ENCODE data around the gene LYL1. TPM values are rescaled to one million over a fixed set of nuclear protein-coding genes. Genes with fewer than 3 reads are reported as not detected.
A peak's percentile ranks its signal among the peaks of the same experiment; 100 is the strongest.

Gene LYL1
- polyA plus RNA-seq, 3 donors, result 3.2 to 5.5 (median 3.5) TPM

- DNase-seq (ENCODE audit: low read depth in 3 of 3, low spot score in 2 of 3), result no peak
These were observed 24.3 kb downstream of the LYL1 start for GRCh38 chr19:13078381-13078780.

GRCh38 chr19:13077240-13077639, 25.4 kb downstream of the LYL1 start:
- DNase-seq (ENCODE audit: low read depth in 3 of 3, low spot score in 2 of 3), result no peak

- DNase-seq (ENCODE audit: low read depth in 3 of 3, low spot score in 2 of 3), result no peak
These were observed 25.9 kb downstream of the LYL1 start for GRCh38 chr19:13076787-13077186.

GRCh38 chr19:13076320-13076719, 26.3 kb downstream of the LYL1 start:
- DNase-seq (ENCODE audit: low read depth in 3 of 3, low spot score in 2 of 3), result no peak

- DNase-seq (ENCODE audit: low read depth in 3 of 3, low spot score in 2 of 3), result no peak
These were observed 28.3 kb downstream of the LYL1 start for GRCh38 chr19:13074378-13074777.

- no peak for DNase-seq (ENCODE audit: low read depth in 3 of 3, low spot score in 2 of 3)
These were observed 29.4 kb downstream of the LYL1 start for GRCh38 chr19:13073263-13073662.

GRCh38 chr19:13072188-13072908, 30.3 kb downstream of the LYL1 start:
- no peak for DNase-seq (ENCODE audit: low read depth in 3 of 3, low spot score in 2 of 3)

- no peak for DNase-seq (ENCODE audit: low read depth in 3 of 3, low spot score in 2 of 3)
These were observed 31.0 kb downstream of the LYL1 start for GRCh38 chr19:13071444-13072187.

- no peak for DNase-seq (ENCODE audit: low read depth in 3 of 3, low spot score in 2 of 3)
These were observed 32.1 kb downstream of the LYL1 start for GRCh38 chr19:13070425-13071140.

- DNase-seq (ENCODE audit: low read depth in 3 of 3, low spot score in 2 of 3), result no peak
These were observed 33.0 kb downstream of the LYL1 start for GRCh38 chr19:13069415-13070359.

GRCh38 chr19:13068085-13068846, 34.4 kb downstream of the LYL1 start:
- no peak for DNase-seq (ENCODE audit: low read depth in 3 of 3, low spot score in 2 of 3)

- DNase-seq (ENCODE audit: low read depth in 3 of 3, low spot score in 2 of 3), result no peak
These were observed 35.5 kb downstream of the LYL1 start for GRCh38 chr19:13066933-13067807.

- DNase-seq (ENCODE audit: low read depth in 3 of 3, low spot score in 2 of 3), result no peak
These were observed 36.4 kb downstream of the LYL1 start for GRCh38 chr19:13066226-13066625.

GRCh38 chr19:13064092-13064489, 38.6 kb downstream of the LYL1 start:
- no peak for DNase-seq (ENCODE audit: low read depth in 3 of 3, low spot score in 2 of 3)

- DNase-seq (ENCODE audit: low read depth in 3 of 3, low spot score in 2 of 3), result no peak
These were observed 39.1 kb downstream of the LYL1 start for GRCh38 chr19:13063461-13064091.

GRCh38 chr19:13062317-13062716, 40.3 kb downstream of the LYL1 start:
- DNase-seq (ENCODE audit: low read depth in 3 of 3, low spot score in 2 of 3), result no peak

GRCh38 chr19:13060964-13061927, 41.4 kb downstream of the LYL1 start:
- peak in 2 of 3 donors; percentile 70 to 74 for DNase-seq (ENCODE audit: low read depth in 3 of 3, low spot score in 2 of 3)

Measured in right renal cortex interstitium (tissue), 3 donors.